Duodenal mucosa (tissue), 2 donors: Measurements from ENCODE around the gene MARCOL.

Experiments
- H3K27ac ChIP-seq: one replicate; pipeline ENCODE4 v1.7.0; 2013; ENCODE audit warnings: low read depth, low read length
- H3K27me3 ChIP-seq, 2 donors: one replicate each; pipeline ENCODE4 v1.7.0; 2013; ENCODE audit warnings: low read length in 2 of 2, control low read depth in 1 of 2; ENCODE audit not compliant: insufficient read depth in 2 of 2, control insufficient read depth in 1 of 2
- H3K36me3 ChIP-seq, 2 donors: one replicate each; pipeline ENCODE4 v1.7.0; 2013; ENCODE audit warnings: low read length in 2 of 2, control low read depth in 1 of 2; ENCODE audit not compliant: insufficient read depth in 2 of 2, control insufficient read depth in 1 of 2
- H3K4me1 ChIP-seq, 2 donors: one replicate each; pipeline ENCODE4 v1.7.0; 2013; ENCODE audit warnings: low read length in 2 of 2, control low read depth in 1 of 2; ENCODE audit not compliant: insufficient read depth in 2 of 2, control insufficient read depth in 1 of 2
- H3K4me3 ChIP-seq, 2 donors: one replicate each; pipeline ENCODE4 v1.7.0; 2013; ENCODE audit warnings: low read length in 2 of 2, low read depth in 1 of 2
- H3K9ac ChIP-seq, 2 donors: one replicate each; pipeline ENCODE4 v1.7.0; 2013; ENCODE audit warnings: low read length in 2 of 2, low read depth in 1 of 2
- H3K9me3 ChIP-seq, 2 donors: one replicate each; pipeline ENCODE4 v1.7.0; 2013; ENCODE audit warnings: low read length in 2 of 2, control low read depth in 1 of 2; ENCODE audit not compliant: control insufficient read depth in 1 of 2

The MARCOL gene, protein sequence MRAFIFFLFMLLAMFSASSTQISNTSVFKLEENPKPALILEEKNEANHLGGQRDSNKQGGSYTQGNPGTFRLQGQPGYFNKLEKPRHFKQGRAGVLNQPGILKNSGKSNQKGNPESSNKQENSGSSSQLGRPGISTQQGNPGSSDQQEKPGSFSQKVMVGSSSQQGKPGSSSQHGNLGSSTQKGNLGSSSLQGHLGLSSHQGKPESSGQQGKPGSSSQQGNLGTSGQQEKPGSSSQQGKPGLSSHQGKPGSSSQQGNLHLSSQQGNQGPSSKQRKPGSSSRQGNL

DNA sequence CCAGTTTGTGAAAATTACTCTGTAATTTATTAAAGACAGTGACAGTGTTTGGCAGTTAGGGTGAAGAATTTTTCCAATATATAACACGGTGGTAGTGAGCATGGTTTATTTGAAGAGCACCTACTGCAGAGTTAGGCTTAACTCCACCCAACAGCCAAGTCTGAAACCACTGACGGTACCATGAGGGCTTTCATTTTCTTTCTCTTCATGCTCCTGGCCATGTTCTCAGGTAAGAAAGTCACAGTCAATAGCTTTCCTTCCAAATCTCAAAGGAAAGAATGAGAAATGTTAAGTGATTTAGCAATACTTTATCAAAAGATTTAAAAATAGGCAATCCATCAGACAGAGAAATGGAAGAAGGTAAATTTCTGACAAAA lies at the start of gene MARCOL:
MARCOL (plus strand) TSS at position 108 of the 377 bp plus-strand sequence; CDS start at position 181, 73 bp downstream.
- no peak within 1 kb of the TSS for H3K27ac ChIP-seq
- H3K36me3 ChIP-seq = no peaks in the 10 kb centered on the region
- no peak within 1 kb of the TSS for H3K9ac ChIP-seq
- no peak within 1 kb of the TSS for H3K4me3 ChIP-seq
- H3K4me1 ChIP-seq = no peaks in the 10 kb centered on the region
- no peaks in the 10 kb centered on the region for H3K27me3 ChIP-seq
- H3K9me3 ChIP-seq = no peaks in the 10 kb centered on the region

DNA sequence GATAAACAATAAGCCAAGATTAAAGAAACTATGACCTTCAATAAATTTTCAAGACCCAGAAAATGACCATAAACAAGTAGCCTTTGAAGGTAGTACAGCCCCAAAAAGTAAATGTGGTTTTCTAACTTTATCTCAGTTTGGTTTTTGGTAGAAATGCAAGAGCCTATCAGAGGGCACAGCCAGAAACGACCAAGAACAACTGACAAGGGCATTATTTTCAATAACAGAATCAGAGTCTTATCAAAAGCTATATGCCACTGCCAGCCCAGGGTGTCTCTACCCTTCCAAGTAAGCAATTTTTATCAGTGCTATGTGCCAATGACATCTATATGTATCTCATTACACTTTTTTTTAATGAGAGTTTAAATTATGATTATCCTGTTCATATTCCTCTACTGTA lies 47.3 kb upstream of the MARCOL start:
- Histone ChIP-seq H3K27ac (no peak overlapping the region), H3K36me3 (no peaks in the 10 kb centered on the region), H3K4me3 (no peak overlapping the region), H3K9ac (no peak overlapping the region), H3K27me3 (no peaks in the 10 kb centered on the region), H3K4me1 (no peaks in the 10 kb centered on the region), H3K9me3 (no peaks in the 10 kb centered on the region)

DNA sequence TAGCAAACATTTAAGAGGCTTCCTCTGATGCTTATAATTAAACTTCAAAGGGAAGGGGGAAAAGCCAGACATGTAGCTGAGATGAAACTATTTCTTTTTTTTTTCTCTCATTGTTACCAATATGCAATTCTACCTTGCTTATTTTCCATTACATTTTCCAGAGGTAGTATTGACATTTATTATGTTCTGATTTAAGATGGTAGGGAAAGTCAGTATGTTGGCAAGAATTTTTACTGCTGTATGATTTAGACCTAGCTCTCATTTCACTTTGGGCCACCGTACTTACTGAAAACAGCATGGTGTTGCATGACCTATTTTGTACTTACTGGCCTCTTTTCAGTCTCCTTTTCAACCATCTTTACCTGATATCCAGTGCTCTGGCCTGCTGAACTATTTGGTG lies 45.1 kb upstream of the MARCOL start:
- no peak overlapping the region for H3K4me3 ChIP-seq
- no peak overlapping the region for H3K9ac ChIP-seq
- no peaks in the 10 kb centered on the region for H3K4me1 ChIP-seq
- H3K9me3 ChIP-seq = no peaks in the 10 kb centered on the region
- H3K36me3 ChIP-seq = no peaks in the 10 kb centered on the region
- H3K27me3 ChIP-seq = no peaks in the 10 kb centered on the region
- no peak overlapping the region for H3K27ac ChIP-seq

DNA sequence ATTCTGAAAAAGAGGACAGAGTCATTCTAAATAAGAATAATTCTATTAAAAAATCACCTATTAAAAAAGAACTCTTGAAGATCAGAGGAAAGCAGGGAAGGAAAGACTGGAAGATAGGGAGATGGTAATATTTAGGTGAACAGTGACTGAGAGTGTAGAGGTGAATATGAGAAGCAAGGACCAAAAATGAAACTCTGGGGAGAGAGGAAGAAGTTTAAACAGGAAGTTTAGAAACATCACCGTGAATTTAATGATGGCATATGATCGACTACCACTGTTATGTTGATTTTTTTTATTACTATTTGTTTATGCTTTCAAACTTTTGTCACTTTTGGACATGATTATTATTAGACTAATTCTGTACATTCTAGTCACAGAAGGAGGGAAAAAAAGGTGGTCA lies 37.2 kb upstream of the MARCOL start:
- H3K36me3 ChIP-seq = no peaks in the 10 kb centered on the region
- H3K4me3 ChIP-seq = no peak overlapping the region
- H3K27me3 ChIP-seq = peaks cover 0 to 3% of the 10 kb centered on the region in 2 donors
- no peaks in the 10 kb centered on the region for H3K4me1 ChIP-seq
- no peaks in the 10 kb centered on the region for H3K9me3 ChIP-seq
- H3K9ac ChIP-seq = no peak overlapping the region
- H3K27ac ChIP-seq = no peak overlapping the region

DNA sequence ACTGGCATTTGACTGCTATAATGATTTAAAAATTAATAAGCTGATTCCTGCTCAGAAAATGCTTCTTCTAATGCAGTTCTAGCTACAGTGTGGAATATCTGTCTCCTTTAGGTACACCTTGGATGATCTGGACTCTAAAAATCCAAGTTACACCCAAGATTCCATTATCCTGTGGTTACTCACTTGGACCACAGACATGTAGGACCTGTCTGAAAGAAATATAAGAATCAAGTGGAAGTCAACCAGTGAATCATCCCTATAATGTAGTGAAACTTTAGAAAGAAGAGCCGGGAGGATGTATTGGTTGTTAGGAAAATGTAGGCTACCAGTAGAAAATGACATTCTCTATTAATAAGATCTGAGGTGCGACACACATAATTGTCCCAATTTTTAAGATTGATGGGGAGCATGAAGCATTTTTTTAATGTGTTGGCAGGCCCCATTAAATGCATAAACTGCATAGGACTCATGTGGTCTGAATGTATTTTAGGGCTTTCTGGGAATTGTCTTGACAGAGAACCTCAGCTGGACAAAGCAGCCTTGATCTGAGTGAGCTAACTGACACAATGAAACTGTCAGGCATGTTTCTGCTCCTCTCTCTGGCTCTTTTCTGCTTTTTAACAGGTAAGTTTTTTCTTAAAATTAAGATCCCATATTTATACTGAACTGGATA lies 35.7 kb upstream of the MARCOL start, which contains the start of gene SPINK6:
SPINK6 (plus strand) TSS at position 512 of the 673 bp plus-strand sequence; CDS start at position 567, 55 bp downstream.
- H3K9me3 ChIP-seq = no peaks in the 10 kb centered on the region
- no peaks in the 10 kb centered on the region for H3K4me1 ChIP-seq
- no peak within 1 kb of the TSS for H3K27ac ChIP-seq
- H3K36me3 ChIP-seq = no peaks in the 10 kb centered on the region
- peaks cover 0 to 3% of the 10 kb centered on the region in 2 donors for H3K27me3 ChIP-seq
- no peak within 1 kb of the TSS for H3K9ac ChIP-seq
- no peak within 1 kb of the TSS for H3K4me3 ChIP-seq

DNA sequence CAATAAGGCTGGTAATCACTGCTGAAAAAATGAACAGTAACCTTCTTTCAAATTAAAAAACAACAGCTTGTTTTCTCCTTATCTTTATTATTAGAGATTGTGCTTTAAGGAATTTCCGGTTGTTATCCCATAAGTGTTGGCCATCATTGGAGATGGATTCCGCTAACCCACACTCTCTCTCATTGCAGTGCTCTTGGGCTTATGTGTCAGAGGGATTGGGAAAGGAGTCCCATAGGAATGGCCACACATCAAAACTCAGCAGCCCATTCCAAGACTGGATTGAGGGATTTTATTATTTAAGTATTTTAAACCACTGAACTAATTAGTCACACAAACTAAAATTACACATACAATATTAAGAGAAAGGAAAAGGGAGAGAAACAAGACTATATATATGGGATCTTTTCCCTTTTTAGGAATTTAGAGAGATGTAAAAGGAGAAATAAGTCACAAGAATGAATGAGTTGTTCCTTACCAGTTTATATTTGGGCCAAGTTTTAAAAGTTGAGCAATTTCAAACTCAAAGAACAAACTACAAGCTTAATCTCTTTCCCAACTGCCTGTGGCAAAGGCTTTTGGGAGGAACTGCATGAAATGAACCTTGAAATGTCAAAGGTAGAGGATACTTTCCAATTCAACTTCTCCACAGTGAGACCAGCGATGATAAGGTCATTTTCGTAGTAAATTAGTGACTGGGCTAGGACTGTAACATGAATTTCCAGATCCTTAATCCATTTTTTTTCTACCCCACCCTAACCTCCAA lies 33.1 kb upstream of the MARCOL start:
- no peaks in the 10 kb centered on the region for H3K36me3 ChIP-seq
- H3K9me3 ChIP-seq = no peaks in the 10 kb centered on the region
- no peak overlapping the region for H3K9ac ChIP-seq
- no peak overlapping the region for H3K27ac ChIP-seq
- no peaks in the 10 kb centered on the region for H3K4me1 ChIP-seq
- H3K27me3 ChIP-seq = peaks cover 0 to 3% of the 10 kb centered on the region in 2 donors
- no peak overlapping the region for H3K4me3 ChIP-seq

DNA sequence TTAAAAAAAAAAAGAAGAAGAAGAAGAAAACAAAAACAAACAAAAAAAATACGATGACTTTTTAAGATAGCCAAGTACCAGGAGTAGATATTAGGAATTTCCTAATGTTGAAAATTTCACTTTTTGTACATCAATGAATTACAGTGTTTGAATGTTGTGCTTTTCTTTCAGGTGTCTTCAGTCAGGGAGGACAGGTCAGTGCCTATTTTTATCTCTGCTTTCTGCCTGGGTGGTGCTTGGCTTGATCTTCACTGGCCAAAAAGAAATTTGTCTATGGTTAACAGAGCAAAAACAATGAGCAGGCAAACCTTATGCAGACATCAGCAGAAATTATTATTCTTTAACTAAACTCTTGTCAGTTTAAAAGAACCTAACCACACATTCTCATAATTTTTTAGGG lies 32.5 kb upstream of the MARCOL start:
- Histone ChIP-seq H3K9me3 (no peaks in the 10 kb centered on the region), H3K36me3 (no peaks in the 10 kb centered on the region), H3K4me1 (no peaks in the 10 kb centered on the region), H3K4me3 (no peak overlapping the region), H3K9ac (no peak overlapping the region), H3K27me3 (peaks cover 0 to 3% of the 10 kb centered on the region in 2 donors), H3K27ac (no peak overlapping the region)

DNA sequence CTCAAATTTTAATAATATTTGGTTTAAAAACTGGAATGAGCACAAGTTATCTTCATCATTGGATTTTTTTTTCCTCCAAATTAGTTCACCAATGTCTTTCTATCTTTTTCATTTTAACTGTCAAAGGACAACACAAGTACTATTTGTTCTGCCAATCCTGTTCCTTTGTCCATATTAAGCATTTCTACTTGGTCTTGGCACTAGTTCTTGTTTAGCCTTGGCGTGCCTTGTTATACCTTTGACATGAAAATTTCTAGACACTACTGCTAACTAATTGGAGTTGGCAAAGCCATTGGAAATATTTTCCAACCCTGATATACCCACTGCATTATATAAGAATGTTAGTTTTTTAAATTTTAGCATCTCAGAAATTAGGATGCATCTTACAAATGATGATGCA lies 31.7 kb upstream of the MARCOL start:
- no peak overlapping the region for H3K27ac ChIP-seq
- no peak overlapping the region for H3K4me3 ChIP-seq
- no peaks in the 10 kb centered on the region for H3K27me3 ChIP-seq
- H3K9me3 ChIP-seq = no peaks in the 10 kb centered on the region
- H3K4me1 ChIP-seq = no peaks in the 10 kb centered on the region
- H3K36me3 ChIP-seq = no peaks in the 10 kb centered on the region
- H3K9ac ChIP-seq = no peak overlapping the region

DNA sequence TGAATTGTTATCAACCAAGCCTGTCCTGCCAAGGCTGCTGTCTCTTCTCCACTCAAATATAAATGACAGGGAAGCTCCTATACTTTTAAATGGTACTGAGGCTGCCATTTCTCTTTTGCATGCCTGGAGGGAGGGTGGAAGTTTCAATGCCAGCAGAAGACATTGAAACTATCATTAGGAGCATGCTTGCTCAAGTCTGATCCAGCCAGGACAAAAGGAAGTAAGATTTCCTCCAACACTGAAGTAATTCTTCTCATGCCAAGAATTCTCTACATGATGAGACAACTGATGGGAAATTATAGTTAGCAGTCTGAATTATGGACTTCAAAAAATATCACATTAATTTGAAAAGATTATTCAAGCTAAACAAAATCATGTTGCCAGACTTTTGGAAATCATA lies 30.1 kb upstream of the MARCOL start:
- Histone ChIP-seq H3K36me3 (no peaks in the 10 kb centered on the region), H3K4me1 (no peaks in the 10 kb centered on the region), H3K27ac (no peak overlapping the region), H3K27me3 (no peaks in the 10 kb centered on the region), H3K9me3 (no peaks in the 10 kb centered on the region), H3K4me3 (no peak overlapping the region), H3K9ac (no peak overlapping the region)

DNA sequence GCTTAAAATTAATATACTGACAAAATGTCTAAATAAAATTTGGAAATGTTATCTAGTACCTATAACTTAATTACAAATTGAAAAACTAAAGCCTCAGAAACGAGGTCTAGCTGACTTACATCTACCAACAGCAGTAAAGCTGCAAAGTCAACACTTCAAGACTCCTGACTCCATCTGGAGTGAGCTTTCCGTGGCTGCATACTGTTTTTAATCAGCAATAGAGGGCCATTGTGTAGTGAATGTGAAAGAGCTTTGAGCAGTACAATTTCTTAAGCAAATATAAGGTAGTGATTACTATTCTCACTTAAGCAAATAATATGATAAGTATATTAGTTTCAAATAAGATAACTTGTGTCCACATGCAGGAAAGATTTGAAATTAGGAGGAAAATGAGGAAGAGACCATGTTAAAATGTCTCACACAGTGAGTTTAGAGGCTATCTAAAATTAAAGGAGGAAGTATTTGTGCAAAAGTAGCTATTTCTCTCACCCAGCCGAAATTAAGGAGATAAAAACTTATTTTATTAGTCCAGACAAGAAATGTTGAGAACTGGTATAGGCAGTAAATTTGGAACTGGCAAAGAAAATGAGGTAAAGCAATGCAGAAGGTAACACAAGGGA lies 29.1 kb upstream of the MARCOL start:
- Histone ChIP-seq H3K27ac (no peak overlapping the region), H3K4me3 (no peak overlapping the region), H3K9me3 (no peaks in the 10 kb centered on the region), H3K4me1 (no peaks in the 10 kb centered on the region), H3K36me3 (no peaks in the 10 kb centered on the region), H3K27me3 (no peaks in the 10 kb centered on the region), H3K9ac (no peak overlapping the region)
